Measurements from ENCODE around the gene CLDN24.

GRCh38 chr4:183362036-183362435, 39.8 kb upstream of the CLDN24 start:
- TF ChIP-seq CTCF (IDR thresholded peaks at IDR 0.05; ENCODE audit: insufficient read depth, low read depth, low read length) (no peak), EZH2 (IDR thresholded peaks at IDR 0.05; ENCODE audit: insufficient read depth, low read length) (no peak)
